ENCODE data around the gene MDM1.

The MDM1 gene

GRCh38 chr12:68252077-68252476, 80.1 kb downstream of the MDM1 start:
- no peak for TF ChIP-seq CTCF (IDR thresholded peaks at IDR 0.05; ENCODE audit: insufficient read depth, missing control alignments)
- DNase-seq (ENCODE audit: insufficient read length, low spot score), result no peak
- no peak for FAIRE-seq

- DNase-seq (ENCODE audit: insufficient read length, low spot score) (no peak), FAIRE-seq (no peak)
- no peak for TF ChIP-seq CTCF (IDR thresholded peaks at IDR 0.05; ENCODE audit: insufficient read depth, missing control alignments)
These were observed 81.7 kb downstream of the MDM1 start for GRCh38 chr12:68250454-68250853.

- DNase-seq (ENCODE audit: insufficient read length, low spot score) (no peak), FAIRE-seq (no peak)
- no peak for TF ChIP-seq CTCF (IDR thresholded peaks at IDR 0.05; ENCODE audit: insufficient read depth, missing control alignments)
These were observed 84.4 kb downstream of the MDM1 start for GRCh38 chr12:68247785-68248184.

DNA sequence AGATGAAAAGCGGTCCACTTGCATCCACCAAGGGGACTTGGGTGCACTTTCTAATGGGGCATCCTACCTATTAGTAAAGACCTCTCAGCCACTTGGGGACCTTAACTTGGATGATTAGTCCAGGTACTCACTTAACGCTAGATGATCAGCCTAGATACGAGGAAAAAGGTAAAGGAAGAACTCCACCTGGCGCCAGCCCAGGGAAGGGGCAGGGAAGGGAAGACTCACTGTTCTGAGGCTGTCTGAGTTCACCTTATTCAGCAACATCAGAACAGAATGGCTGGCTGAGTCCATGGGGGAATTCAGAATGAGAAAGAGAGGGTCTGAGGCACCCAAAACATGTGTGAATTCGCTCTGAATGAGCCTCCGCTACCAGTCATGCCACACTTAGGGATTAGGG, 85.8 kb downstream of the MDM1 start:
- FAIRE-seq (no peak), DNase-seq (ENCODE audit: insufficient read length, low spot score) (no peak)
- no peak for TF ChIP-seq CTCF (IDR thresholded peaks at IDR 0.05; ENCODE audit: insufficient read depth, missing control alignments)

DNA sequence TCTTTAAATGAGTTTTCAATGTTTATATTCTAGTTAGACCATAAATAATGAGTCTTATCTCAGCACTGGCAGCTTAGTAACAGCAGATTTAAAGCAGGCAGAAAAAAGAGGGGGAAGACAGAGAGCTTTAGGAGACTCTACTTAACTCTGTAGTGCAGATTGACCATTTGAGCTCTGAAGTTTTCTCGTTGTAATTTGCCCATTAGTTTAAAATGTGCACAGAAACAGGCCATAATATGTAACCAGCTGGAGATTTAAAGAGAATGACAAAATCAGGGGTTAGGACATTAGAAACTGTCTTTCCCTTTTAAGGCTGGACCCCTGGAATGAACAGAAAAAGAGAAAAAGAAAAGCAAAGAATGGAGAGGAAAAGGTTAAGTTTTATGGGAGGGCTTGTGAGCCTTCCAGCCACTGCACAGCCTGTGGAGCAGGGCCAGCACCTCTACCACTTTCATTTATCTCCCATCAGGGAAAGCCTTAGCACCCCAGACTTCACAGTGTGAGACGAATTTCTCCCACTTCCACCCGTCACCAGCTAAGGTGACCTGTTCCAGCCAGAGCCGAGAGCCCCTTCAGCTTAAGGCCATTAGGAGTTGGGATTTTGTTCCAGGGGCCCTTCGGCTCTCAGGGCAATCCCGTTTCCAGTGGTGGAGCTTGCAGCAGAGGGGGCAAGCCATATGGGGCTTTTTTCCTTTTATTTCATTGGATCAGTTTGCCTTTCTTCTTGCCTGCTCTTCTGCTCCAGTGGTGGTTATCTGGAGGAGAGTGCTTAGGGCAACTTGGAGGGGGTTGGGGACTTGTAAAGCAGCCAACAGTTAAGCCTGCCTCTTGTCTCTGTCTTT, 86.8 kb downstream of the MDM1 start:
- TF ChIP-seq CTCF (IDR thresholded peaks at IDR 0.05; ENCODE audit: insufficient read depth, missing control alignments), result no peak
- FAIRE-seq, result no peak
- no peak for DNase-seq (ENCODE audit: insufficient read length, low spot score)

Measured in D721Med (cell line).